ENCODE measurements around the gene CEP55. TPM values are rescaled to one million over a fixed set of nuclear protein-coding genes. Genes with fewer than 3 reads are reported as not detected.
A peak's percentile ranks its signal among the peaks of the same experiment; 100 is the strongest.

Gene CEP55
- total RNA-seq (2014; rRNA removed; shearing (Covaris generic); ENCODE audit: low replicate concordance) = 74.7 and 98.6 TPM in 2 replicates

DNA sequence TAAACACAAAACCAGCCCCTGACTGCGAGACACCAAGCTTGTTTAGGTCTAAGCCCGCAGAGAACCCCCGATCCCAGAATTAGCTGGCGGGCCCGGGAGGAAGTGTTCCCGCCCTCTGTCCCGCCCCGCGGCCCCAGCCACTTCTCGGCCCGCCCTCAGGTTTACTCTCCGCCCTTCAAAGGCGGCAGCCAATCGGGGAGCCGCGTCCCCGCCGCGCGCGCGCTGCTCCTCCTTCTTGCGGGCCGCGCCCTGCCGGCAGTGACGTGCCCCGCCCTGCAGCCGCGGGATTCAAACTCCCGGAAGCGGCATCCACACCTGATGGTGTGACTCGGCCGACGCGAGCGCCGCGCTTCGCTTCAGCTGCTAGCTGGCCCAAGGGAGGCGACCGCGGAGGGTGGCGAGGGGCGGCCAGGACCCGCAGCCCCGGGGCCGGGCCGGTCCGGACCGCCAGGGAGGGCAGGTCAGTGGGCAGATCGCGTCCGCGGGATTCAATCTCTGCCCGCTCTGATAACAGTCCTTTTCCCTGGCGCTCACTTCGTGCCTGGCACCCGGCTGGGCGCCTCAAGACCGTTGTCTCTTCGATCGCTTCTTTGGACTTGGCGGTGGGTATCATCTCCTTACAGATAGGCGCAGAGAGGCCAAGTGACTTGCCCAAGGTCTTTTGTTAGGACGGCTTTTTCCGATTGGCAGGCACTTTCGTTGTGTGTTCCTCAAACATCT lies at the start of gene CEP55:
Gene CEP55 (plus strand): TSS at position 291 of the 720 bp plus-strand sequence. CDS start 3,440 bp downstream, outside the sequence.
- H3K4me3 ChIP-seq = peak within 1 kb of the TSS; percentile 96
- peaks cover 17% of the 10 kb centered on the region for H3K36me3 ChIP-seq
- H3K27me3 ChIP-seq = no peaks in the 10 kb centered on the region
- H3K9me3 ChIP-seq = no peaks in the 10 kb centered on the region
- peak; percentile 95 for DNase-seq

DNA sequence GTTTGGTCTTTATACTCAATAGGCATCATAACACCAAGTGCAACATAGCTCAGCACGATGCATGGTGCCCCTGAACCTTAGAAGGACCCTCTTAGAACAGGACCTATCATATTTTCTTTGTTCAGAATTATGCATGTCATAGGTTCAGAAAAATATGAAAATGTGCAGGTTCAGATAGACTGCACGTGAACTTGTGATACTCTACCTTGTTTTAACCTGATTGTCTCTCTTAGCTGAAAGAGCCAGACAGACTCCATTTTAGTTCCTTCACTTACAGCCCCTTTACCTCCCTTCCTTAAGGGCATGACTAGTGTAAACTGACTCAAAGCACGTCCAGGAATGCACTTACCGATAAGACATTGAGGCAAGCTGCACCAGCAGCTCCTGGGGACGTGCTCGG lies 49.4 kb upstream of the CEP55 start:
- Histone ChIP-seq H3K36me3 (peaks cover 87% of the 10 kb centered on the region), H3K9me3 (no peaks in the 10 kb centered on the region), H3K4me3 (no peak overlapping the region), H3K27me3 (no peaks in the 10 kb centered on the region)
- no peak for DNase-seq

DNA sequence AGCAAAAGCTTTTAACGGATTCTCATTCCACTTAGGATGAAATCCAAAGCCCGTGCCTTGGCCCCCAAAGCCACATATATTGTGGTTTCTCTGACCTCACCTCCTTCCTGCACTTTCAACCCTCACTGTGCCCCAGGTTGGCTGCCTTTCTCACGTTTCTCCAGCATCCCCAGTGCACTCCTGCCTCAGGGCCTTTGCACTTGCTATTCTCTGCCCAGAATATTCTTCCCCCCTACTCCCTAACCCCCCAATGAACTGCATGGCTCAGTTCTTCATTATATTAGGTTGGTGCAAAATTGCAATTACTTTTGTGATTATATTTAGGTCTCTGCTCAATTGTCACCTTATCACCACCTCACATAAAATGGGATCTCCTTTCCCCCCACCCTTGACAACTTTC lies 48.4 kb upstream of the CEP55 start:
- peaks cover 83% of the 10 kb centered on the region for H3K36me3 ChIP-seq
- no peaks in the 10 kb centered on the region for H3K9me3 ChIP-seq
- DNase-seq = no peak
- no peaks in the 10 kb centered on the region for H3K27me3 ChIP-seq
- H3K4me3 ChIP-seq = no peak overlapping the region

DNA sequence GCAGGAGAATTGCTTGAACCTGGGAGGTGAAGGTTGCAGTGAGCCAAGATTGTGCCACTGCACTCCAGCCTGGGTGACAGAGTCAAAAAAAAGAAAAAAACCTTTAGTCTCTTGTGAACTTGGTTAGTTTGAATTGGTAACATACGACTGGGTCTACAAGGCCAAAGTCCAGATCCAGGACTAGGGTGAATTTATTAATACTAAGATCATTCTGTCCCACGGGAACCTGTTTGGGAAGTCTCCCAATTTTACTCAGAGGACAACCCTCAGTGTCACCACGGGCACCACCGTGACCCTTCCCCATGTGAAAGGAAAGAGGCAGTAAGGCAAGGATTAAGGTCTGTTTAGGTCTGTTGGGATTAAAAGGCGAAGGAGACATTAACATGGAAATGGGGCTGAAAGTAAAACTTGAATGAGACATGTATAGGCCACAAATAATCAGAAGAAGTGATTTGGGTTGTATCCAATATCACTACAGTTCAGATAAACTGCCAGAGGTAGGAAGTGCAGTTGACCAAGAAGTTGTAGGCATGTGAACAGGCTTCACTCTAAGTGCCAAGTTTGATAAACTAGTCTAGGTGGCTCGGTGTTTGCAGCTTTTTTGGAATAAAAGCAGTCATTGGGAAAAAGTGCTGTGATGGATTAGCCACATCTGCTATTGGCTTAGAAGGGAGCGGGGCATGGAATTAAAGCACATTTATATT lies 45.0 kb upstream of the CEP55 start:
- DNase-seq = no peak
- H3K9me3 ChIP-seq = no peaks in the 10 kb centered on the region
- H3K36me3 ChIP-seq = peaks cover 81% of the 10 kb centered on the region
- H3K27me3 ChIP-seq = no peaks in the 10 kb centered on the region
- no peak overlapping the region for H3K4me3 ChIP-seq

DNA sequence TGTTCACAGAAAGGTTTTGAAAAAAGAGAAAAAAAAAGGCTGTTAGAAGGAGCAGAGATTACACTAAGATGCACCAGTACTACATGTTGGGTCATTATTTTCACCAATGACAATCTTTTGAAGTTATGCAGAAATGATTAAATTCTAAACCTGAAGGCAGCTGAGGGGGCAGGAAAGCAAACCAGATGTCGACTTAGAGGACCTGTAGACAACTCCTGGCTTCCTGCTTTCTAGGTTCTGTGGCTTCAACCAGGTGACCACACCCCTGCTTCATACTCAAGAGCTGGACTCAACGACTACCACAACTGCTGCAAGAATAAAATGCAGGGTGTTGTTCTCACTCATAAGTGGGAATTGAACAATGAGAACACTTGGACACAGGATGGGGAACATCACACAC lies 44.3 kb upstream of the CEP55 start:
- DNase-seq = no peak
- H3K36me3 ChIP-seq = peaks cover 83% of the 10 kb centered on the region
- no peaks in the 10 kb centered on the region for H3K9me3 ChIP-seq
- H3K27me3 ChIP-seq = no peaks in the 10 kb centered on the region
- H3K4me3 ChIP-seq = no peak overlapping the region

DNA sequence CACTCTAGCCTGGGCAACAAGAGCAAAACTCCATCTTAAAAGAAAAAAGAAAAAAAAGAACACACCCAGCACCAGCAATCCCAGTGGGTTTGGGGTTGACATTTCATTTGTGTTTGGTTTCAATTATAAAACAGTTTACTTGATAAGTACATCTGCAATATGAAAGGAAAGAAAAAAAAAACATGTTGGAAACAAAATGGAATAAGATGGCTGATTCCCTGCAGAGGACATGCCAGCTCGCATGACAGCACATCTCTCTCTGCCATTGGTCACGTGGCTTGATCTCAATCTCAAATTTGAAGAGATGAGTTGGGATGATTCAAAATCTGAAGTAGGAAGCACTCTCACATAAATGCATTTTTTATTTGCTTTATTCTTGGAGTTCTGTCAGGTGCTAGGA lies 42.3 kb upstream of the CEP55 start:
- Histone ChIP-seq H3K27me3 (no peaks in the 10 kb centered on the region), H3K36me3 (peaks cover 75% of the 10 kb centered on the region), H3K4me3 (no peak overlapping the region), H3K9me3 (no peaks in the 10 kb centered on the region)
- no peak for DNase-seq

DNA sequence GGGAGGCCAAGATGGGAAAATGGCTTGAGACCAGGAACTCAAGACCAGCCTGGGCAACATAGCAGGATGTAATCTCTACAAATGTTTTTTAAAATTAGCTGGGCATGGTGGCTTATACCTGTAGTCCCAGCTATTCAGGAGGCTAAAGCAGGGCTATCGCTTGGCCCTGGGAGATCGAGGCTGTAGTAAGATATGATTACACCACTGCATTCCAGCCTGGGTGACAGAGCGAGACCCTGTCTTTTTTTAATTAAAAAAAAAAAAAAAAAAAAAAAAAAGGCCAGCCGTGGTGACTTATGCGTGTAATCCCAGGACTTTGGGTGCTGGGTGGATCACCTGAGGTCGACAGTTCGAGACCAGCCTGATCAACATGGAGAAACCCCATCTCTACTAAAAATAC lies 41.7 kb upstream of the CEP55 start:
- DNase-seq = no peak
- H3K36me3 ChIP-seq = peaks cover 72% of the 10 kb centered on the region
- no peaks in the 10 kb centered on the region for H3K9me3 ChIP-seq
- H3K27me3 ChIP-seq = no peaks in the 10 kb centered on the region
- no peak overlapping the region for H3K4me3 ChIP-seq

DNA sequence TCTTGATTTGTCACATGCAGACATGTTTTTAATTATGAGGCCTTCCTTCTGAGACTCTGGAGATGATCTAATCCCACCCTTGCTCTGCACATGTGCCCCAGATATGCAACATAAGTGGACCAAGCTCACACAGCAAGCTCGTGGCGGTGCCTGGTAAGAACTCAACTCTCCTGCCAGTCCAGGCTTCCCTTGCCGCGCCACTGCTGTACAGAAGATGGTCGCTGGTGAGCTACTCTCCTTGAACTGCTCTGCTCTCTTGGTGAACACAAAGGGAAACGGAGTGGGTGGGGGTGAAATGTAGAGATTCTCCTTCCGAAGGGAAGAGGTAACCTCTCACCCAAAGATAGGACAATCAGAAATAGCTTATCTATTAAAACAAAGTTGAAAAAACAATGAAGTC lies 39.9 kb upstream of the CEP55 start:
- Histone ChIP-seq H3K27me3 (no peaks in the 10 kb centered on the region), H3K36me3 (peaks cover 67% of the 10 kb centered on the region), H3K4me3 (no peak overlapping the region), H3K9me3 (no peaks in the 10 kb centered on the region)
- DNase-seq = no peak

DNA sequence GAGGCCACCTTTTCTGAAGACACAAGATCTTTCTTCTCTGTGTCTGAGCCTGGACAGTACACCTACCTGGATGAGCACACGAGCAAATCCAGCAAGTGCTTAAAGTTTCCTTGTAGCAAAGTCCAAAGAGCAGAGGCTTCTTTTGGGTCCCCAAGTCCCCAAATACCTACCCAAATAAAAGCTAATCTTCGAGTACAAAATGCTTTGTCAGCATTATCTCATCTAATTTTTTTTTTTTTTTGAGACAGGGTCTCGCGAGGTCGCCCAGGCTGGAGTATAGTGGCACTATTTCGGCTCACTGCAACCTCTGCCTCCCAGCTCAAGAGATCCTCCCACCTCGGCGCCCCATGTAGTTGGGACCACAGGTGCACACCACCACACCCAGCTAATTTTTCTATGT lies 38.9 kb upstream of the CEP55 start:
- no peak overlapping the region for H3K4me3 ChIP-seq
- no peaks in the 10 kb centered on the region for H3K27me3 ChIP-seq
- H3K36me3 ChIP-seq = peaks cover 59% of the 10 kb centered on the region
- no peak for DNase-seq
- no peaks in the 10 kb centered on the region for H3K9me3 ChIP-seq

DNA sequence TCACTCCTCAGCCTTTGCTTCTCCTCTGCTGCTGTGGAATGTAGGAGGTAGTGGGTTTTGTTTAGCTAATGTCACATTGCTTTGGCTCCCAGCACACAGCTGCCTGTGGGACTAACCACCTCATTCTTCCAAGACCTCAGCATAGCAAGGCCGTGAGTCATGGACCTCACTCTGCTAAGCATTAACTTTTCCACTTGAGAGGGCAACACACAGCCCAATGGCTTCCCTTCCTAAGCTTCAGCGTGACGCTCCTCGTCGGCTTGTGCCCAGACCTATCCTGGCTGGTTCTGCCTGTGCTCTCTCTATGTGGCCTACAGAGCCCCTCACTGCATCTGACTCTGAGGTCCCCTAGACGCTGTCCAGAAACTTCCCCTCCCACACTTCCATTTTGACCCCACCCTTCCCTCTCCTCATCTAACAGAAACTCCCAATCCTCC lies 37.6 kb upstream of the CEP55 start:
- DNase-seq = peak; percentile 98
- no peaks in the 10 kb centered on the region for H3K9me3 ChIP-seq
- no peak overlapping the region for H3K4me3 ChIP-seq
- H3K27me3 ChIP-seq = no peaks in the 10 kb centered on the region
- peaks cover 48% of the 10 kb centered on the region for H3K36me3 ChIP-seq

DNA sequence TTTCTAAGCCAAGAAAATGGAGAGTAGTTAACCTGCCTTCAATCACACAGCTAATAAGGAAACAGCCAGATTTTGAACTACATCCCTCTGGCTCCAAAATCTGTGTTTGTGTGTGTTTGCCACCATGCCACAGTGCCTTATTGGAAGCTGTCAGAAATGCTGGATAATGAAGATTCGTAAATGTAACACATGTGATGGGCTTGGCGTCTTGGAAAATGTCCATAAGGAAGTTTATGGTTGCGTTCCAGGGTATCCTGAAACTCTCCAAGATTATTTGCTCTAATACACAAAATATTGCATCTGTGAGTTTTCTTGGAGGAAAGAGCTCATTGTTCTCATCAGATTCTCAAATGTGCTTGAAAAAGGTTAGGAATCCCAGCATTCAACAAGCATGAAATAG lies 36.9 kb upstream of the CEP55 start:
- no peaks in the 10 kb centered on the region for H3K9me3 ChIP-seq
- no peak for DNase-seq
- H3K4me3 ChIP-seq = no peak overlapping the region
- no peaks in the 10 kb centered on the region for H3K27me3 ChIP-seq
- peaks cover 43% of the 10 kb centered on the region for H3K36me3 ChIP-seq

DNA sequence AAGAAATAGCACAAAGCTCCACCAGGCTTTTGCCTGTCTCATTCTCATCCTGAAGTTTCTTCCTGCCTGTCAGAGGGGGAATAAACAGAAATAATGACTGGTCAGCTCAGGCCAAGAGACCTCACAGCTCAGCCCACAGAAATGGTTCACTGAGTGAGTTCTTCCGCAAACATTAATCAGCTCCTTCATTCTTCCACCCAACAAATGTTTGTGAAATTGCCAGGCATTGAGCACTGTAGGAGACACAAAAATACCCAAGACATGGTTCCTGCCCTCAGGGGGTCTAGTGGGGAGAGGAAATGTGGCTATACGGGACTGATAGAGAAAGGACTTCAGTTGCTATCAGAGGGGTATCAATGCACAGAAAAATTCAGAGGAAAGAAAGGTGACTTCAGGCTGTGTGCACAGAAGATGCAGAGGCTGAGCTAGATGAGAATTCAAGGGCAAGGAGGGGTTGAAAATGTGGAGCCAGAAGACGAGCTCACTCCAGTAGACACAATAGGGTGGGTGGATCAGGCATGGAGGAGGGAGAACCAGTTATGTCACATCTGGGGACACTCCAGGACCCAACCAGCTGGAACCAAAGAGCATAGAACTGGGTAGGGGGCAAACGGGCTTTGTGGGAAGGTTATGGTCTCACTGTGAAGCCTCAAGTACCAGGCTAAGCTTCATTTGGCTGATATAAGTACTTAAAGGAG lies 35.2 kb upstream of the CEP55 start:
- Histone ChIP-seq H3K9me3 (no peaks in the 10 kb centered on the region), H3K36me3 (peaks cover 30% of the 10 kb centered on the region), H3K4me3 (no peak overlapping the region), H3K27me3 (no peaks in the 10 kb centered on the region)
- no peak for DNase-seq

DNA sequence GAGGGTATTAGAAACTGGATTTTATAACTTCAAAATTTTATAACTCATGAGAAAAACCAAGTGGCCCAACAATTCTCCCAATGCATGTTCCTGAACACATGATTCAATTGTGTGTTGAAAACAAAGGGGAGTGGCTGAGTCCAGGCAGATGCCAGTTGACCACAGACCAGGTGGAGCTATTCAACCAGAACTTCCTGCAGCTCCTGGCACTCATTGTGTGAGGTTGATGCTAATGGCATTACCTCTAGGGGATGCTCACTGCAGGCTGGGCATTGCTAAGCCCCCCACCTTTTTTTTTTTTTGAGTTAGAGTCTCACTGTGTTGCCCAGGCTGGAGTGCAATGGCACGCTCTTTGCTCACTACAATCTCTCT lies 34.6 kb upstream of the CEP55 start:
- Histone ChIP-seq H3K36me3 (peaks cover 28% of the 10 kb centered on the region), H3K9me3 (no peaks in the 10 kb centered on the region), H3K4me3 (no peak overlapping the region), H3K27me3 (no peaks in the 10 kb centered on the region)
- peak; percentile 78 for DNase-seq

DNA sequence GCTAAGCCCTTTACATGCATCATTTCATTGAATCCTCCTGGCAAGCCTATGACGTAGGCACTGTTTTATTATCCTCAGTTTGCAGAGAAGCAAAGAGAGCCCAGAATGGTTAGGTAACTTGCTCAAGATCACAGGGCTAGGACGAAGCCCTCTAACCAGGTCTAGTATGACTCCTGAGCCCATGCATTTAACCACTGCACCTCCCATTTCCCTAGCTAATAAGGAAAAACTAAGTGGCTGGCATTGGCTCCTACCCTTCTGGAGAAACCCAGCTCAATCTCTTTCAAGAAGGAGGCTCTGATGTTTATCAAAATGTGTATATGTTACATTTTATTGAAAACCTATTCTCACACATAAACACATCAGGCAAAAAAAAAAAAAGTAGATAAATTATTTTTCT lies 34.0 kb upstream of the CEP55 start:
- DNase-seq = no peak
- Histone ChIP-seq H3K4me3 (no peak overlapping the region), H3K27me3 (no peaks in the 10 kb centered on the region), H3K9me3 (no peaks in the 10 kb centered on the region), H3K36me3 (peaks cover 27% of the 10 kb centered on the region)

DNA sequence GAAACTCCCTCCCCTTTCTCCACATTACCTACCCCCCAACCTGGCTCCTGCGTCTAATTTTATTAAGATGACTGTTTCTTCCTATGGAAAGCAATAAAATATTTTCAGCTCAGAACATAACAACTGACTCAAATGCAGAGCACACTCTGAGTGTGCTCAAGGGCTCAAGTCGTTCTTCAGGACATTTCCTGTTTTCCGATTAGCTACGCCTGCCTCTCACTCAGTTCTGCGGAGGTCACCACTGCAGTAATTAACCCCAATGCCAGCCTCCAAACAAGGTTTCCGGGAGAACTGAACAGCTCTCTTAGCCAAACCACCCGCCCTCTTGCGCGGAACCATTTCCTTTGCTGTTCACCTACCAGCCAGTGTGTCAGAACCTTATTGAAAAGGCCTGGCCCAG lies 33.5 kb upstream of the CEP55 start:
- peaks cover 32% of the 10 kb centered on the region for H3K36me3 ChIP-seq
- H3K4me3 ChIP-seq = no peak overlapping the region
- H3K27me3 ChIP-seq = no peaks in the 10 kb centered on the region
- H3K9me3 ChIP-seq = no peaks in the 10 kb centered on the region
- peak; percentile 82 for DNase-seq

DNA sequence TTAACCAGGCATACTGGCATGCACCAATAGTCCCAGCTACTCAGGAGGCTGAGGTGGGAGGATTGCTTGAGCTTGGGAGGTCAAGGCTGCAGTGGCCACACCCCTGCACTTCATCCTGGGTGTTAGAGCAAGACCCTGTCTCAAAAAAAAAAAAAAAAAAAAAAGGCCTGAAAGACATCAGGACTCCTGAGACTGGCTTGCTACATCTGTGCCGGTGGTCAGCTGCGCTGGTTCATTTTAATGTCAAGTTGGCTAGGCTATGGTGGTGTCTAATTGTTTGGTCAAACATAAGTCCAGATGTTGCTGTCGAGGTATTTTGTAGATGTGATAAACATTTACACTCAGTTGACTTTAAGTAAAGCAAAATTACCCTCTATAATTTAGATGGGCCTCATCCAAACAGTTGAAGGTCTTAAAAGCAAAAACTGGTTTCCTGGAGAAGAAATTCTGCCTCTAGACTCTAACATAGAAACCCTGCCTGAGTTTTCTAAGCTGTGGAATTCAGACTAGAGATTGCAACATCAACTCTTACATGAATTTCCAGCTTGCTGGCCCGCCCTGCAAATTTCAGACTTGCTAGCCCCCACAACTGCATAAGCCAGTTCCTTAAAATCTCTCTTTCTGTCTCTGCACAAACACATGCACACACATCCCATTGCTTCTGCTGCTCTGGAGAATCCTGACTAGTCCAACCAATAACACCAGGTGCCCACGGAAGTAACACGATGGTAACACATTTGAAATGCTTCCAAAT lies 32.5 kb upstream of the CEP55 start:
- DNase-seq = no peak
- no peaks in the 10 kb centered on the region for H3K9me3 ChIP-seq
- no peaks in the 10 kb centered on the region for H3K27me3 ChIP-seq
- no peak overlapping the region for H3K4me3 ChIP-seq
- H3K36me3 ChIP-seq = peaks cover 34% of the 10 kb centered on the region
